Thymus (tissue), 14 donors: Measurements from ENCODE around the gene CHST11. TPM values are rescaled to one million over a fixed set of nuclear protein-coding genes. Genes with fewer than 3 reads are reported as not detected.

Experiments used
- DNase-seq, 9 donors: peaks; one replicate each; pipeline ENCODE4 v3.0.0-alpha.2; 2013; ENCODE audit warnings: low spot score in 9 of 9, low read depth in 6 of 9, missing footprints in 1 of 9
- H3K27ac ChIP-seq, 2 donors: one replicate each; pipeline ENCODE4 v1.5.1; 2013; ENCODE audit warnings: control low read depth in 1 of 2, low read depth in 1 of 2, low read length in 1 of 2, mild to moderate bottlenecking in 1 of 2, moderate library complexity in 1 of 2
- H3K27me3 ChIP-seq, 2 donors: one replicate each; pipeline ENCODE4 v1.5.1; 2013; ENCODE audit warnings: low read length in 1 of 2; ENCODE audit not compliant: control insufficient read depth in 2 of 2, insufficient read depth in 1 of 2
- H3K36me3 ChIP-seq, 2 donors: one replicate each; pipeline ENCODE4 v1.5.1; 2013; ENCODE audit warnings: low read length in 1 of 2, mild to moderate bottlenecking in 1 of 2, moderate library complexity in 1 of 2; ENCODE audit not compliant: control insufficient read depth in 2 of 2, insufficient read depth in 2 of 2
- H3K4me1 ChIP-seq, 2 donors: one replicate each; pipeline ENCODE4 v1.5.1; 2013; ENCODE audit warnings: low read length in 2 of 2; ENCODE audit not compliant: control insufficient read depth in 2 of 2, insufficient read depth in 2 of 2
- H3K4me3 ChIP-seq, 2 donors: one replicate each; pipeline ENCODE4 v1.5.1; 2013; ENCODE audit warnings: low read length in 2 of 2, control low read depth in 1 of 2, mild to moderate bottlenecking in 1 of 2
- H3K9me3 ChIP-seq, 2 donors: one replicate each; pipeline ENCODE4 v1.5.1; 2013; ENCODE audit warnings: low read length in 1 of 2, mild to moderate bottlenecking in 1 of 2; ENCODE audit not compliant: control insufficient read depth in 2 of 2, insufficient read depth in 1 of 2
- whole genome bisulfite sequencing: extraction: QIAGEN DNeasy Blood & Tissue Kit; methylation state at CpG from one replicate; pipeline ENCODE4 v1.1.7; 2013; 5-methylcytosine and 5-hydroxymethylcytosine counted together
- long read RNA-seq, 10 donors: transcript quantifications; one replicate each; lab custom pipeline, GENCODE V29; 2026
- polyA plus RNA-seq: library from polyadenylated mRNA; stranded (reverse); fragments of 200-250 nt; gene quantifications from one replicate; pipeline ENCODE4 v1.2.3, GENCODE V29; 2013
- total RNA-seq: library from RNA; stranded (reverse); fragments of 120-200 nt; gene quantifications from one replicate; pipeline ENCODE4 v1.2.4, GENCODE V29; 2013
- donor health status: healthy.

CHST11 gene
- total RNA-seq: 21.0 TPM
- polyA plus RNA-seq: 6.7 TPM
- long read RNA-seq, donor 1, full-length matches to known transcripts: 2 of 2 reads
- long read RNA-seq, donor 1, partial matches to known transcripts: 0 of 2 reads
- long read RNA-seq, donor 1, other reads (novel, unspliced or antisense): 0 of 2 reads
- long read RNA-seq, donor 2: 0 reads
- long read RNA-seq, donor 3, full-length matches to known transcripts: 33 of 33 reads
- long read RNA-seq, donor 3, partial matches to known transcripts: 0 of 33 reads
- long read RNA-seq, donor 3, other reads (novel, unspliced or antisense): 0 of 33 reads
- long read RNA-seq, donor 4, full-length matches to known transcripts: 13 of 13 reads
- long read RNA-seq, donor 4, partial matches to known transcripts: 0 of 13 reads
- long read RNA-seq, donor 4, other reads (novel, unspliced or antisense): 0 of 13 reads
- long read RNA-seq, donor 5, full-length matches to known transcripts: 24 of 24 reads
- long read RNA-seq, donor 5, partial matches to known transcripts: 0 of 24 reads
- long read RNA-seq, donor 5, other reads (novel, unspliced or antisense): 0 of 24 reads
- long read RNA-seq, donor 6, full-length matches to known transcripts: 22 of 22 reads
- long read RNA-seq, donor 6, partial matches to known transcripts: 0 of 22 reads
- long read RNA-seq, donor 6, other reads (novel, unspliced or antisense): 0 of 22 reads
- long read RNA-seq, donor 7, full-length matches to known transcripts: 7 of 17 reads
- long read RNA-seq, donor 7, partial matches to known transcripts: 10 of 17 reads
- long read RNA-seq, donor 7, other reads (novel, unspliced or antisense): 0 of 17 reads
- long read RNA-seq, donor 8, full-length matches to known transcripts: 5 of 5 reads
- long read RNA-seq, donor 8, partial matches to known transcripts: 0 of 5 reads
- long read RNA-seq, donor 8, other reads (novel, unspliced or antisense): 0 of 5 reads
- long read RNA-seq, donor 9, full-length matches to known transcripts: 9 of 9 reads
- long read RNA-seq, donor 9, partial matches to known transcripts: 0 of 9 reads
- long read RNA-seq, donor 9, other reads (novel, unspliced or antisense): 0 of 9 reads
- long read RNA-seq, donor 10, full-length matches to known transcripts: 15 of 15 reads
- long read RNA-seq, donor 10, partial matches to known transcripts: 0 of 15 reads
- long read RNA-seq, donor 10, other reads (novel, unspliced or antisense): 0 of 15 reads

- H3K27me3 ChIP-seq: no peaks in the 10 kb centered on the region
- H3K36me3 ChIP-seq: no peaks in the 10 kb centered on the region
- WGBS: under 1% methylated on average over 47 of the region's 47 CpGs
- peak within 1 kb of the TSS; percentile 96 to 98 for H3K4me3 ChIP-seq
- H3K27ac ChIP-seq: peak within 1 kb of the TSS; percentile 82 to 86
- DNase-seq: peak in 4 of 9 donors; percentile 79 to 91 (median 84)
- peaks cover 19 to 44% of the 10 kb centered on the region in 2 donors for H3K4me1 ChIP-seq
- no peaks in the 10 kb centered on the region for H3K9me3 ChIP-seq
Measured at GRCh38 chr12:104456417-104456949, at the start of gene CHST11. TSS of gene CHST11 (plus strand) at chr12:104456948.

DNA sequence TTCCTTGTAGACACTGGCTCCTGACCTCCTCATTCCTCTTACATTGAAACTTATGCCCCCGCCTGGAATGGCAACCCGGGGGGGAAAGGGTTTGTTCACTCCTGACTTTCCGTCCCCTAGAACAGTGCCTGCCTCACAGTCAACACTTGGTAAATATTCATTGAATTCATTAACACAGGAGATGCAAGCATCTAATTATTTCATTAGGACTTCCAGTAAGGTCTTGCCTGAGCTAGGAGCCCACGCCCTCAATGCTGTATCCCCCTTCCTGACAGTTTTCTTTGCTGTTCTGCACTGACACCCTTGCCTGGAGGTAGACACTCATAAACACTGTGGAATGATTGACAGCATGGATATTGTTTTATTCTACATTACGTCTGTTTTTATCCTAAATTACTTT, 49.3 kb upstream of the CHST11 start:
- Histone ChIP-seq H3K9me3 (no peaks in the 10 kb centered on the region), H3K27me3 (no peaks in the 10 kb centered on the region), H3K4me3 (no peak overlapping the region), H3K4me1 (peaks cover 0 to 12% of the 10 kb centered on the region in 2 donors), H3K27ac (no peak overlapping the region), H3K36me3 (no peaks in the 10 kb centered on the region)
- WGBS: 92% methylated on average over 5 of the region's 5 CpGs
- no peak for DNase-seq

DNA sequence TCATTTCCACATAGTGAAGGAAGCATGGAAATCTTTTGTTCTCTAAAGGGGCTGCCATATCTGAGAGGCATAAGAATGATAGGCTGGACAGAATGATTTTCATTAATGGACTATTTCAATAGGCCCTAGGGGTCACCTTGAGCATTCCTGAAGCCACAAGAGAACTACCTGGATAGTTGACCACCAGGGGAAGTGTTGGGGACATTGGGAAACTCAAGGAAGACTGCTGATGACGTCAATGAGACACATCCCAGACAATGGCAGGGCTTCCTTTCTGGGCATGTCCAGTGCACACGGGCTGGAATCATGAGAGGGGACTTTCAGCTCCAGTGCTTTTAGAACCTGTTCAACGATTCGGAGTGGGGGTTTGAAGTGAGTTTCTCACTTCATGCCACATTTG, 48.8 kb upstream of the CHST11 start:
- no peaks in the 10 kb centered on the region for H3K27me3 ChIP-seq
- peaks cover 0 to 12% of the 10 kb centered on the region in 2 donors for H3K4me1 ChIP-seq
- 74% methylated on average over 4 of the region's 4 CpGs for WGBS
- no peak overlapping the region for H3K27ac ChIP-seq
- H3K36me3 ChIP-seq: no peaks in the 10 kb centered on the region
- no peak for DNase-seq
- H3K4me3 ChIP-seq: no peak overlapping the region
- H3K9me3 ChIP-seq: no peaks in the 10 kb centered on the region

- Histone ChIP-seq H3K36me3 (peaks cover 0 to 3% of the 10 kb centered on the region in 2 donors), H3K4me1 (peaks cover 0 to 15% of the 10 kb centered on the region in 2 donors), H3K27ac (no peak overlapping the region), H3K4me3 (no peak overlapping the region), H3K9me3 (no peaks in the 10 kb centered on the region), H3K27me3 (no peaks in the 10 kb centered on the region)
- DNase-seq: no peak
Measured at GRCh38 chr12:104410326-104410725, 46.4 kb upstream of the CHST11 start.

- WGBS: 100% methylated on average over 1 of the region's 1 CpG
- DNase-seq: no peak
- H3K27ac ChIP-seq: no peak overlapping the region
- H3K4me3 ChIP-seq: no peak overlapping the region
- H3K36me3 ChIP-seq: peaks cover 0 to 3% of the 10 kb centered on the region in 2 donors
- H3K4me1 ChIP-seq: peaks cover 0 to 19% of the 10 kb centered on the region in 2 donors
- no peaks in the 10 kb centered on the region for H3K9me3 ChIP-seq
- no peaks in the 10 kb centered on the region for H3K27me3 ChIP-seq
Measured at GRCh38 chr12:104410786-104411185, 46.0 kb upstream of the CHST11 start.

DNA sequence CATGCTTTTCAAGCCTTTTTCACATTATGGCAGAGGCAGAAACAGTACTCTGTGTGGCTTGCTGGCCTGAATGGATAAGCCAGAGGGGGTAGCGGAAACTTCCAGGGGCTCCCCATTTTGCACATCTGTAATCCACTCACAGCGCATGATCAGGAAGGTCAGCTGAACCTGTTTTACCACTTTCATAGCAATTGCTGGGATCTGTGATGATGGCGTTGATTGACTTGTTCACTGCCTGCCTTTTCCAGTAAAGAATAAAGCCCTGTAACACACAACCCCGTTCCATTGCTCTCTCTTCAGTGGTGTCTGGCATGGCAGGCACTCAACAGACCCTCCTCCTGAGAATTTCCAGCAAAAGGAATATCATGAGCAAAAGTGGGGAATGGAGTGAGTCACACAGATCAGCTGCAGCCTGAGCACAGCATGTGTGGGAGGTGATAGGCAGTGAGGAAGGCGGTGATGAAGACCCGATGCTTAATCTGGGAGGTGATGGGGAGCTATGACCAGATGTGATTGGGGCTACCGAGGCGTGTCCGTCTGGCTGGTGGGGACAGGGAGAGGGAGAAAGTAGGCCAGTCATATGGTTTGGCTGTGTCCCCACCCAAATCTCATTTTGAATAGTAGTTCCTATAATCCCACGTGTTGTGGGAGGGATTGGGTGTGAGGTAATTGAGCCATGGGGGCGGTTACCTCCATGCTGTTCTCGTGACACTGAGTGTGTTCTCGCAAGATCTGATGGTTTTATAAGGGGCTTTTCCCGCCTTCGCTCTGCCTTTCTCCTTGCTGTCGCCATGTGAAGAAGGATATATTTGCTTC, 44.7 kb upstream of the CHST11 start:
- Histone ChIP-seq H3K36me3 (peaks cover 0 to 3% of the 10 kb centered on the region in 2 donors), H3K27me3 (no peaks in the 10 kb centered on the region), H3K27ac (no peak overlapping the region), H3K9me3 (no peaks in the 10 kb centered on the region), H3K4me3 (no peak overlapping the region), H3K4me1 (peaks cover 9 to 32% of the 10 kb centered on the region in 2 donors)
- WGBS: 96% methylated on average over 16 of the region's 16 CpGs
- no peak for DNase-seq

GRCh38 chr12:104412681-104413080, 44.1 kb upstream of the CHST11 start:
- no peak overlapping the region for H3K27ac ChIP-seq
- H3K4me1 ChIP-seq: peaks cover 9 to 32% of the 10 kb centered on the region in 2 donors
- H3K9me3 ChIP-seq: no peaks in the 10 kb centered on the region
- WGBS: 95% methylated on average over 8 of the region's 8 CpGs
- H3K4me3 ChIP-seq: no peak overlapping the region
- no peaks in the 10 kb centered on the region for H3K27me3 ChIP-seq
- H3K36me3 ChIP-seq: peaks cover 0 to 3% of the 10 kb centered on the region in 2 donors
- no peak for DNase-seq

DNA sequence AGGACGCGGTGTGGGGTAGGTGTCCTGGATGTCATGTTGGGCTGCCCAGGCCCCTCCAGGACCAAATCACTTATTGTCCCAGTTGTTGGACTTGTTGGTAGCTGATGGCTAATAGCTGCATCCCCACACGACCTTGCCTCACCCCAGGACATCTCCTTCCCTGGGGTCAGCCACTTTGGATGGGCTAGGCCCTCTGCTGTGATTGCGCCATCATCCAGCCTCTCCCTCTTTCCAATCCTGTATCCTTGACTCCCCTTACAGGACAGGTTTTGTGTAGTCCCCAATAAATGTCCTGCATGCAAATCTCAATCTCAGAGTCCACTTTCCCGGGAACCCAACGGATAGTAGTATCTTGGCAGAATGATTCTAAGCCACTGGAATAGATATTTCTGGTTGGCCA, 43.4 kb upstream of the CHST11 start:
- WGBS: 97% methylated on average over 6 of the region's 6 CpGs
- no peak overlapping the region for H3K4me3 ChIP-seq
- DNase-seq: no peak
- H3K27me3 ChIP-seq: no peaks in the 10 kb centered on the region
- H3K27ac ChIP-seq: no peak overlapping the region
- H3K9me3 ChIP-seq: no peaks in the 10 kb centered on the region
- peaks cover 9 to 26% of the 10 kb centered on the region in 2 donors for H3K4me1 ChIP-seq
- H3K36me3 ChIP-seq: peaks cover 0 to 3% of the 10 kb centered on the region in 2 donors
